ENCODE data around the gene MSN.
"Not testable (repeated sequence)": the region's sequence is repeated elsewhere in the genome, so short reads cannot be mapped to it uniquely, and the experiment has no call there.

The MSN gene

DNA sequence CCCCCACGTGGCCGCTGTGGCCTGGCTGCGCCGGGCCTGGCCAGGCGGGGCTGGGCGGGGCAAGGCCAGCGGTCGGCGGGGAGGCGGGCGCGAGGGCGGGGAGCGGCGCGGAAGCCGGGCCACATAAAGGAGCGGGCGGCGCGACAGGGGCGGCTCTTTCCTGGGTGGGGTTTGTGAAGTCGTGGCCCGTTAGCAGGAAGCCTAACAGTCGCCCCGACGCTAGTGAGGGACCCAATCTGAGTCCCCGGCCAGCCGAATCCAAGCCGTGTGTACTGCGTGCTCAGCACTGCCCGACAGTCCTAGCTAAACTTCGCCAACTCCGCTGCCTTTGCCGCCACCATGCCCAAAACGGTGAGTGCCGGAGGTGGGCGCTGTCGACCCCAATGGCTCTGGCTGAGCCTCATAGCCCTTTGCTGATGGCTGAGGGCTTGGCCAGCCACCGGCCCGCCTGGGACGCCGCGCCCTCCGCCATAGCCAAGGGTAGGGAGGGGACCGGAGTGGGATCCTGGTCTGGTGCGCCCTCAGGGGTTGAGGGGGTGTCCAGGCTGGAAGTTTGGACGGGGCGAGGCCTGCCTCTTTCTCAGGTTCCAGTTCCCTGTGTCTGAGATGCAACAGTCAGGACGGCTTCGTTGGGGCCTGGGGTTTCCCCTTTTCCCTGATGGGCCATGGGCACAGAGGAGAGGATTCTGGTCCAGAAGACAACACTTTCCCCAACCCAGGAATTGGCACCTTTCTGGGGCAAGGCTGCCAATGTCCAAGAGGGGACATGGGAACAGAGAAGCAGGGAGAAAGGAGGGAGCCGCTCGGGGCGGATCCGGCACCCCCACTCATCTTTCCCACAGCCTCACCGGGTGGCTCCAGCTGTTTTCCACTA lies at the start of gene MSN:
Gene MSN (plus strand): TSS at position 152 of the 874 bp plus-strand sequence. CDS start 188 bp downstream, at position 340.
- peak; percentile 36 for DNase-seq

DNA sequence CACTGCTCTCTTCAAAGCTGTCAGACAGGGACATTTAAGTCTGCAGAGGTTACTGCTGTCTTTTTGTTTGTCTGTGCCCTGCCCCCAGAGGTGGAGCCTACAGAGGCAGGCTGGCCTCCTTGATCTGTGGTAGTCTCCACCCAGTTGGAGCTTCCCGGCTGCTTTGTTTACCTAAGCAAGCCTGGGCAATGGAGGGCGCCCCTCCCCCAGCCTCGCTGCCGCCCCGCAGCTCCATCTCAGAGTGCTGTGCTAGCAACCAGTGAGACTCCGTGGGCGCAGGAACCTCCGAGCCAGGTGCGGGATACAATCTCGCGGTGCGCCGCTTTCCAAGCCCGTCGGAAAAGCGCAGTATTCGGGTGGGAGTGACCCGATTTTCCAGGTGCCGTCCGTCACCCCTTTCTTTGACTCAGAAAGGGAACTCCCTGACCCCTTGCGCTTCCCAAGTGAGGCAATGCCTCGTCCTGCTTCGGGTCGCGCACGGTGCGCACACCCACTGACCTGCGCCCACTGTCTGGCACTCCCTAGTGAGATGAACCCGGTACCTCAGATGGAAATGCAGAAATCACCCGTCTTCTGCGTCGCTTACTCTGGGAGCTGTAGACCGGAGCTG lies 47.3 kb upstream of the MSN start:
- not testable (repeated sequence) for DNase-seq

DNA sequence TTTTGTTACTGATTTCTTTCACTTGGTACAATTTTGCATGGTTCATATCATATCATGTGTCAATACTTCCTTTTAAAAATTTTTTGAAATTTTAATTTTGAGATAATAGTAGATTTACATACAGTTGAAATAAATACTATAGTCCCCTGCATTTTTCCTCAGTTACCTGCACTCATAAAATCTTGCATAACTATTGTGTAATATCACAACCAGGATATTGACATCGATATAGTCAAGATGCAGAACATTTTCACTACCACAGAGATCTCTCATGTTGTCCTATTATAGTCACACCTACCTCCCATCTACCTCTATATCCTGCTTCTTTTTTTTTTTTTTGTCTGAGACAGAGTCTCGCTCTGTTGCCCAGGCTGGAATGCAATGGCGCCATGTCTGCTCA lies 36.7 kb upstream of the MSN start:
- DNase-seq, result no peak

DNA sequence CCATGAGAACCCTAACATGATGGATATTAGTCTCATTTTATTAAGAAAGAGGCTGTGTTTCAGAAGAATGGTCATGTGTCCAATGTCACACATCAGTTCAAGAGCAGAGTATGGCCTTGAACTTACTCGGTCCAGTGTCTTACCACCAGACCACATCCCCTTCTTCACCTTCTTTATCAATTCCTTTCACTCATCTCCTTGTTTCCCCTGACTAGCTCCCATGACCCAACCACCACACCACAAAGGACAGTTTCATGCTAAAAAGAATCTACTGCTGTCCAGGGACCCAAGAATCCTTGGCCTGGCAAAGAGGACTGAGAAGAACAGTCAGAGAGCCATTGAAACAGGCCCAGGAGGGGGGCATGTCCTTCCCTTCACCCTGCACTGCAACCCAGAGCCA lies 33.6 kb upstream of the MSN start:
- no peak for DNase-seq

DNA sequence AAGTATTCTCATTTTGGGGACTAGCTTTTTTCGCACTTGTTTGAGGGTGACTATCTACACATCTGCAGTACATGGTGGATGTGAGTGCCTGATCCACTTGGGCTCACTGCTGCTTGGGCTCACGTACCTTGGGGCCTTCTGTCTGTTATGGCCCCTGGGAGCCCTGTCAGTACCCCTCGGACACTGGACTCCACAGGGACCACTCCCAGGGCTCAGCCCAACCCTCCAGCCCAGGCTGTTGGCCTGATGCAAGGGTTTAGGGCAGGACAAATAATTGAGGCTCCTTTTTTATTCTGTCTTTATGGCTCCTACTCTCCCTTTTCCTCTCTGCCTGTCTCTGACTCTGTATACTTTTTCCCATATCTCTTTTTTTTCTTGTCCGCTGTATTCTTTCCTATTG lies 32.7 kb upstream of the MSN start:
- DNase-seq, result no peak

DNA sequence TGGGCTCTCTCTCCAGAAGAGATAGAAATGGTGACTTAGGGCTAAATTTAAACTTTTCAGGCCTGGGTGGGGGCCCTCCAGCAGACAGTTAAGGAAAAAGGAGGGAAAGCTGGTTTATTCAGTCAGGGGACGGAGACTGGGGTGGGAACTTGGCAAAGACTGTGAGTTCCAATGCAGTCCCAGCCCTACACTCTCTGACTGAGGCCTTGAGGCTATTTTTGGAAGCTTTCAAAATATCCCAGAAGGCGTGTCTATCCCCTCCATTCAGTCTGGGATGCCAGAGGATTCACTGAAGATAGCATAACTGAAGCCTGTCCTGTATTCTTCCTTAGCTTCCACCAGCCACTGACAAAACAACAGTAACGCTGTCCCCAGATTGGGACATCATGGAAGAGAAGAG lies 32.1 kb upstream of the MSN start:
- no peak for DNase-seq

DNA sequence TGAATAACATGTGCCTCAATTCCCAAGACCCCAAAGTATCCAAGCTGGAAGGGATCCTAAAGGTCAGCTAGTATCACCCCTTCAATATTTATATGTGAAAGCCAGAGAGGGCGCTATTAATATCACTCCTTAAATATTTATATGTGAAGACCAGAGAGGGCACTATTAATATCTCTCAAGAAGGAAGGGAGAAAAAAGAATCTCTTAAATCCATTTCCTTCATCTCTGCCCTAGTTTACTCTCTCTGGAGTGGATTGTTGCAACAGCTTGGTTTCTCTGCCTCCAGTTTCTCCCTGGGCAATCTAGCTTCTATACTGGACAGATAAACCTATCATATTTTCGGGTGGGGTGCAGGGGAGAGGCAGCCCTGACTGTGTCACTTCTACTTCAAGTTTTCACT lies 31.6 kb upstream of the MSN start:
- DNase-seq, result no peak

DNA sequence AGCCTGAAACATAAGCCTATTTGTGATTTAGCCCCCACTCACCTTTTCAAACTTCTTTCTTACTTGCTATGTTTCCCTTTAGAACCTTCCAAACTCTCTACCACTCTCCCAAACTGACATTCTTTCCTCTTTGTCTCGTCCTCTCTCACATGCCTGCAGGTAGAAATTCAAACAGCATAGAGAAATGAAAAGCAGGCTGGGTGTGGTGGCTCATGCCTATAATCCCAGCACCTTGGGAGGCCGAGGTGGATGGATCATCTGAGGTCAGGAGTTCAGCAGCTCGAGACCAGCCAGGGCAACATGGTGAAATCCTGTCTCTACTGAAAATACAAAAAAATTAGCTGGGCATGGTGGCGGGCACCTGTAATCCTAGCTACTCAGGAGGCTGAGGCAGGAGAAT lies 31.2 kb upstream of the MSN start:
- not testable (repeated sequence) for DNase-seq

DNA sequence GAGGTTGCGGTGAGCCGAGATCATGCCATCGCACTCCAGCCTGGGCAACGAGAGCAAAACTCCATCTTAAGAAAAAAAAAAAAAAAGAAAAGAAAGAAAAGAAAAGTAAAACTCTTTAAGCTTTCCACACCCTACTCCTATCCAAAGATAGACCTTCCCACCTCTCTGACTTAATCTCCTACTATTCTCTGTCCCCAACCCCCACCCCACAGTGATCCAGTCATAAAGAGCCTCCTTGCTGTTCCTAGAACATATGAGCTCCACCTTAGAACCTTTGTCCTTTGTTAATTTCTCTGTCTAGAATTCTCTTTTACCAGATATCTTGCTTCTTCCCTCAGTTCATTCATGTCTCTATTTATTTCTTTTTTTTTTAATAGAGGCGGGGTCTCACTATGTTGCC lies 30.1 kb upstream of the MSN start:
- DNase-seq, result no peak

DNA sequence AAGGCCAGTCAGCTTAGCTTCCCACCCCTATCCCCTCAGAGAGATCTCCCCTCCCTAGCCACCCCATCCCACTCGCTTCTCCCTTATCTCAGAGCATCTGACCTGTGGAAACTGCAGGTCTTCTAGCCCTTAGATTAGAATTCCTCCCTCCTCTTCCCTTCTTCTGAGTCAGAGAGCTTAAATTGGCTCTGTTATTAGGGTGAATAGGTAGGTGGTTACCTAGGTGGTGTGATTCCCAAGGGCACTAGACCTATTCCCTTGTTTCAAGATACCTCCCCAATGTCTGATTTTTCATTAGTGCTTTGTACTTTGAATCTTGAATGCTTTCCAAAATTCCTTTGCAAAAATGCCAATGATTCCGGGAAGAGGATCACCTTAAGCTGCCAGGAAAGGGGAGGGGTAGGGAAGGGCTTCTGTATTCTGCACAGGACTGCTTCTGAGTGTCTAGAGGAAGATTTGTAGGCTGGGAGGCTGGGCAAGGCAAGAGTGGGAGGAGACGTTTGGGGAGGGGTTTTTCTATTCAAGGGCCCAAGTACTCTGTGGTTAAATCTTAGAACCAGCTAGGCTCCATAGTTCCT lies 24.5 kb upstream of the MSN start:
- no peak for DNase-seq

DNA sequence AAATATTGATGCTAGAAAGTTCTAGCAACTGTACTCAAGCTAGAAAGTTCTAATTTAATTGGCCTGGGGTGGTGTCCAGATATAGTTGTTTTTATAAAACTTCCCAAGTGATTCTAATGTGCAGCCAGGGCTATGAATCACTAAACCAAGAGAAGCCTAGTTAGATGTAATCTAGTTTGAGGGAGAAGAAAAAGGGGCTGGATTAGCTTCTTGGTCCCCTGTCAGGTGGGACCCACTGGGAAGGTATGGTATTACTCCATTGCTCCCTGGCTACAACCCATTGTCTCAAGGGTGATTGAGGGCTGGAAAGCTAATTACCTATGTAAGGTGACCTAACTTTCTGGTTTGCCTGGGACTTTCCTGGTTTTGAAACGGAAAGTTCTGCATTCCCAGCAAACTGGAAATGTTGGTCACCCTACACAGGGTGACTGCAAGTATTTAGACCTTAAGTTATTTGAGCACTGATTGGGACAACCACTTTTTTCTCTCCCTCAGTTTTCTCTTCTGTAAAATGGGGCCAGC lies 23.9 kb upstream of the MSN start:
- no peak for DNase-seq

DNA sequence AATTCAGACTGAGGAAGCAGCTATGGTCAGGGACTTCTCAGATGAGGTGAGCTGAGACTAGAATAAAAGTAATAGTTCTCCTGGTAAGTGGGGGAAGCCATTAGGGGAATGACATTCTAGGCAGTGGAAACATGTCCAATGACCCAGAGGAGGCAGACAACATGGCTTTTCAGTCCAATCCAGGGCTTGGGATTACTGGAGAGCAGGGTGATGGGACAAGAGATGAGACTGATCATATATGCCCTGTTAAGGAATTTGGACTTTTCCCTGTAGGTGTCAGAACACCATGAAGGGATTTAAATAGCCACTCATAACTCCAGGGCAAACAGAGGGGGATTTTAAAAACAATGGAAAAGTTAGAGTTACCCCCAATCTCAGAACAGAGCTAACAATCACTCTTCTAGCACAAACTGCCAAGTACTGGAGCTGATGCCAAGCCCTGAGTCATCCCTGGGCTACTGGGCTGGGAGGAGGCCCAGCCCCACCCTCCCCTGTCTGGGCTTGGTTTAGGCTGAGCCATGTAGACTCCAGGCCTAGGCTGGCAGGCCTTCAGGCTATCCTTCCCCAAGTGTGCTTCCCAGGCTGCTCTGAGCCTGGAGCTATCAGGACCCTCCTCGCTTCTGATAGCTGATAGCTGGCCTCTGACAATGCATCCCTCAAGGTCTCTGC lies 22.7 kb upstream of the MSN start:
- DNase-seq, result no peak

DNA sequence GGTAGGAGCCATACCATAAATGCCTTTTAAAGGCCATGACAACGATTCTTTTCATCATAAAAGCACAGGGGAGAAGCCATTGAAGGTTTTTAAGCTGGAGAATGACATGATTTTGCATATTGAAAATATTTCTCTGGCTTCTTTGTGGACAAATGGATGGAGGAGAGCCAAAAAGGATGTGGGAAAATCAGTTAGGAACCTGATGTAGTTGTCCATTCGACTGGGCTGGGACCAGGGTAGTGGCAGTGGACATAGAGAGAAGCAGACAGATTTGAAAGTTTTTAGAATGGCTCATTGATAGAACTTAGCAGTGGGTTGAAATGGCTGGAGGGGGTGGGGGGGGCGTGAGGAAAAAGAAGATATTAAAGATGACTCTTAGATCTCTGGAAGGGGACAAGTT lies 19.7 kb upstream of the MSN start:
- no peak for DNase-seq

DNA sequence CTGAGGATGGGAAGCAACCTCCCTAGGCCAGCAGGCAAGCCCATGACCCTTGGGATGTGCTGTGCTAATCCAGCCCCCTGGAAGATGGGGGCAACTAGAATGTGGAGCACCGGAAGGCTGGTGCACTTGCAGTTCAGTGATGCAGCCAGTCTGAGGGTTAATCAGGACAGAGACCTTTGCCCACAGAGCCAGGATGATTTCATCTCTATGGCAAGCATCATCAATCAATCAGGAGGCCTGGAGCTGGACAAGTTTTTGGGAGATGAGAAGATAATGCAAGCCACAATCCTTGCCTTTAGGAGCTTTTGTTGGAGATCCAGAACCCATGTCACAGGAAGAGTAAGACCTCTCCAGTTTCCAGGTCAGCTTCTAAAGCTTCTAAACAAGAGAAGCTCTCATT lies 15.4 kb upstream of the MSN start:
- DNase-seq, result no peak

DNA sequence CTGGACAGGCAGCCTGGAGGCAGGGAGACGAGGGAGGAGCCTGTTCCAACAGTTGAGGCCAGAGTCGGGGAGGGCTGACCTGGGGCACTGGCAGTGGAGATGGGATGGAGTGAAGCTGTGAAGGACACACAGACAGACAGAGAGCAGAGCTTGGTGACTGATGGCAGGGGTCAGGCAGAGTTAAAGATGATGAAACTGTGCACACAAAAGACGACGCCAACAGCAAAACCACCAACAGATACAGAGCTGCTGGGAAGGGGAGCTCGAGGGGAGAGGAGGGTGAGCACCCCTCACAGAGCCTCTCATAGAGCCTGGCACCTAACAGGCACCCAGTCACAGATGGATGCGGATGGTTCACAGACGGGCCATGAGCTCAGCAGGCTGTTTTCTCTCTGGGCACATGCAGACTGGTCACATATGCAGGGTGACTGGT lies 10.4 kb upstream of the MSN start:
- DNase-seq, result not testable (repeated sequence)

DNA sequence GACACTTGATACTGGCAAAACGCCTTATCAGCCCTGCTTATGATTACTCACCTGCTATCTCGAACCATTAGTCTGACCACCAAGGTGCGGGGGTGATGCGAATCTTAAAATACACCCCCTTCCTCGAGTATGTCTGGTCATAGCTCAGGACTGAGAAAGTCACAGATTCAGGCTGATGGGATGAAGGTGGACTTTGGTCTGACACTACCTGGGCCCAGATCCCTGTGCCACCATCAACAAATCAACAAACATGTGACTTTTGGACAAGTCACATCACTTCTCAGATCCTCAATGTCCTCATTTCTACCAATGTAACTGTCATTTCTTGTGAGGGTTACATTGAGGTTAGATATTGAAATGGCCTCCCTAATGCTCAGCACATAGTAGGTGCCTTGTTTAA lies 9.8 kb upstream of the MSN start:
- DNase-seq, result no peak

DNA sequence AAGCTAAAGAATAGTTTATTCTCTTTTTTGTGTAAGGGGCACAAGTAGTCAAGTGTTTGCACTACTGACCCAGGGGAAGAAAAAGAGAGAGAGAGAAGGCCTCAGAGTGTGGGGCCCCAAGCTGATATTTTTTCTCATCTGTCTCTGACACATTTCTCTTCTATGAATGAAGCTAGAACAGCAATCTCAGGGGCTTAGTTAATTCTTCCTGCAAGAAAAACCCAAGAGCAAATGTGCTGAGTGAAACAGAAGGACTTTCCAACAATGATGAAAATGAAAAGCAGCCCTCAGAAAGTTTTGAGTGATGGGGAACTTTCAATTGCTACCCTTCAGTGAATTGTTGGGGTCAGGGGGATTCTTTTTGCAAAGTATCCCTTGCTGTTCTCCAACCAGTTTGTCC lies 9.2 kb upstream of the MSN start:
- DNase-seq, result no peak

DNA sequence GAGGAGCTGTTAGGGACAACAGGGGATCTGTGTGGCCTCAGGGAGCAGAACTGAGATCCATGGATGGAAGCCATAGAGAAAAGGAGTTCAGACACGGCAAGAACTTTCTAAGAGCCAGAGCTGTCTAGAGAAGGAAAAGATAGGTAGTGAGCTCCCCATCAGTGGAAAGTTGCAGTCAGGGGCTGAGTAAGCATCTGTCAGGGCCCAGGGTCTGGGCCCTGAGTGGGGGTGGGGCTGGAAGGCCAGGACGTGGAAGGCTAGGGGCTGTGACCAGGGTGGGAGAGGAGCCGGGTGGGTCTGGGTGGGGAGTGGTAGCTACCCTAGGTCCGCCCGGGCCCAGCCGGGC lies 324 bp upstream of the MSN start:
- DNase-seq, result no peak

DNA sequence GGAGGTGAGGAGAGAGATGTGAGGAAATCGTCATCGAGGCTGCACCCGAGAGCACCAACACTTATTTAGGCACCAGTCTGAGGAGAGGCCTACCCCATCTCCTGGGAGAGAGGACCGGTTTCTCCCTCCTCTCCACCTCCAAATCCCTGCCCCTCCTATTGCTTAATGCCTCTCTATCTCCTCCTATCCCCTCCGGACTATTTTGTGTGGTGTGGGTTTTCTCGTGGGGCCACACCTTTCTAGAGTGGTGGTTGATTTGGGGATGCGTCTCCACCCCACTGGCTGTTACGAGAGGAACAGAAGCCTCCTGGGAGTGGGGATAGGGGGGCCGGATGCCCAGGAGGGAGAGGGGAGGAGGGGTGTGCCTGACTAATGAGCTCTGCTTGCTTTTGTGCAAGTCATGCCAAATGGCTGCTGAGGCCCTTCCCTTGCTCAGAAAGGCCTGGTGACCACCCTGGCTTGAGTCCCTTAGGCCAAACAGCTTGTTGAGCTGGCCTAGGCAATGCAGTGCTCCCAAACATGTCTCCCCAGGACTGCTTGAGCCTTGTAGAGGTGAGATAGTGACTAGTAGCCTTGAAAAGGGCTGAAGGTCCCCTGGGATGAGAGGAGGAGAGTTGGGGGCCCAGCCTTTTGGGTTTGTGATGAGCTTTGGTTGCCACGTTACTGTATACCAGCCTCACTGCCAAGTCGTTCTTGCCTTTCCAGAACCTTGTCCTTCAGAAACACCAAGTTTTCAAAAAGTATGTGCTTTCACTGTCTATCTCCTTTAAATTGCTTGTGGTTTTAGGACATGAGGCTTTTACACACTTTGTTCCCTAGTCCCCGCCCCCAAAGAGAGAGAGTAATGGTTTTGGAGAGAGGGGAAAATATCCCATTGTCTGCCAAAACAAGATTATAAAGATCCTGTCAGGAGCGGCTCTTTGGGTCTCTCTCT lies 1.2 kb downstream of the MSN start:
- DNase-seq, result peak; percentile 74

DNA sequence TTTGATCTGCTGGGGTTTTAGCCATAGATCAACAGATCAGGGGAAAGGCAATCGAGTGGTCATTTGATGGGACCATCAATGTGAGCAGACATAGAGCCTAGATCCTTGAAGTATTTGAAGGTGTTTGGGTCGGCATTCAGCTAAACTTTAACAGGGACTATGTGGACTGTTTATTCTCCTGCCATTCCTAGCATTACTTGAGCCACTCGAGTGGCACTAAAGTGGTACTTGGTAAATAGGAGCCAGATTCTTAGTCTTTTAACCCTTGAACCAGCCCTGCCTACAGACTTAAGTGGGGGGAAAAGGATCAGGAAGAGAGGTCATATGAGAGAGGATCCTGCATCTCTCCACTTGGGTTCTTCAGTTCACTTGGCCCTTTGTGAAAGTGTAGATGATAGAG lies 3.8 kb downstream of the MSN start:
- no peak for DNase-seq

DNA sequence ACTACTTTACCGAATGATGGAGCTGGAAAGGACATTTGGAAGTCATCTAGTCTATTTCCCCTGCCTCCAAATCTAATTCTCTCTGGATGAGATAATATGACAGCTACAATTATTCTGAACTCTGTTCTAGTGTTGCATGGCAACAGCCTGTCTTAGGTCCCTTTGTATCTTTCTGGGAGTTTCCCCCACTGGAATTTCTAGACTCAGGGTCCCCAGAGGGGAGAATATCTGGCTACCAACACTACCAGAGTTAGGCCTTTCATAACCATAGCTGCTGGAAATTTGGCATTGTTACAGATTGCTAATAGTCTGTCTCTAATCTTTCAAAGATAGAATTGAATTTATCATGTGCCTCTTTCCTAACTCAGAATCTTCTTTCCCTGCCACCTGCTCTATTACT lies 4.5 kb downstream of the MSN start:
- DNase-seq, result no peak

DNA sequence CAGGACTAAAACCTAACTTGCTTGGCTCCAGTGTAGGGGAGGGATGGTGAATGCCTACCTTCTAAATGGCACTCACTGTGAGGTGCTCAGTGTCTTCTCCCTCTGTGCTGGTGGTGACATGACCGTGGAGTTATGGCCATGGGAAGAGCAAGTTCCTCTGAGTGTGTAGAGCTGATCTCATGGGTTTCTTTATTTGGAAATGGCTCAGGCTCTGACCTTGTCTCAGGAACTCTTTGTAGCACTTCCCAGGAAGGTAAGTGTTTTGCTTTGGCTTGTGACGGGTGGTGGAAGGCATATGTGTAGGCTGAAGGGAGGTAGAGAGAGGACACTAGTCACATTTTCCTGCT lies 6.4 kb downstream of the MSN start:
- DNase-seq, result no peak
